Stomach (tissue), 9 donors: ENCODE data around the gene GPR17. TPM values are rescaled to one million over a fixed set of nuclear protein-coding genes. Genes with fewer than 3 reads are reported as not detected.

ENCODE experiments used
- DNase-seq, 2 donors: peaks; one replicate each; pipeline versions ENCODE4 v3.0.0 to v3.0.0-alpha.2; 2013 to 2019
- H3K27ac ChIP-seq, 5 donors: fragments of 200-600 bp in 4 of 5; sonication (generic) in 4 of 5; one replicate each; pipeline ENCODE4 v1.5.1; 2013 to 2019; ENCODE audit warnings: mild to moderate bottlenecking in 1 of 5, moderate library complexity in 1 of 5
- H3K27me3 ChIP-seq, 3 donors: fragments of 200-600 bp; sonication (generic); one replicate each; pipeline ENCODE4 v1.5.1; 2017 to 2019; ENCODE audit warnings: mixed run types in 1 of 3
- H3K36me3 ChIP-seq, 4 donors: fragments of 200-600 bp; sonication (generic); 1 replicate in 3 of 4; 2 replicates in 1 of 4; pipeline ENCODE4 v1.5.1; 2016 to 2019
- H3K4me1 ChIP-seq, 4 donors: fragments of 200-600 bp; sonication (generic); one replicate each; pipeline ENCODE4 v1.5.1; 2016 to 2019
- H3K4me3 ChIP-seq, 4 donors: fragments of 200-600 bp; sonication (generic) in 3 of 4; one replicate each; pipeline ENCODE4 v1.5.1; 2016 to 2019; ENCODE audit warnings: mild to moderate bottlenecking in 1 of 4
- H3K9me3 ChIP-seq, 4 donors: fragments of 200-600 bp; sonication (generic); one replicate each; pipeline ENCODE4 v1.5.1; 2016 to 2019
- CTCF ChIP-seq, 7 experiments: fragments of 450-650 bp in 4 of 7; fragments of 200-600 bp in 3 of 7; sonication (generic) in 3 of 7; IDR thresholded peaks; one replicate each; pipeline ENCODE4 v1.5.1; 2016 to 2019; ENCODE audit warnings: antibody characterized with exemption in 7 of 7, control low read depth in 2 of 7, mild to moderate bottlenecking in 1 of 7
- EP300 ChIP-seq: sonication (generic); formaldehyde crosslinking; IDR thresholded peaks from one replicate; pipeline ENCODE4 v1.6.1; 2017; ENCODE audit warnings: antibody characterized with exemption
- POLR2A ChIP-seq, 4 donors: fragments of 450-650 bp; IDR thresholded peaks; one replicate each; pipeline ENCODE4 v1.6.1; 2016; ENCODE audit warnings: antibody characterized with exemption in 4 of 4, control low read depth in 2 of 4, mild to moderate bottlenecking in 1 of 4, moderate library complexity in 1 of 4
- POLR2AphosphoS5 ChIP-seq, 3 donors: sonication (generic); formaldehyde crosslinking; IDR thresholded peaks; one replicate each; pipeline ENCODE4 v1.6.1; 2016; ENCODE audit warnings: antibody characterized with exemption in 3 of 3
- WGBS, 5 donors: extraction: QIAGEN DNeasy Blood & Tissue Kit in 3 of 5; methylation state at CpG; one replicate each; pipeline versions ENCODE4 v1.1.5 to v1.1.7; 2013 to 2018; 5-methylcytosine and 5-hydroxymethylcytosine counted together
- intact Hi-C: fragments of 100-400 bp; cut with DNase I; formaldehyde crosslinking; loops from one replicate; pipeline ENCODE4 v1.15.1; 2023; ENCODE audit warnings: low total_unique reads
- polyA plus RNA-seq, 3 donors: library from polyadenylated mRNA; stranded (reverse); fragments of 200-250 nt; gene quantifications; one replicate each; pipeline ENCODE4 v1.2.3, GENCODE V29; 2013
- total RNA-seq, 5 donors: library from RNA; depleted of rRNA; stranded (reverse); fragments of >200 nt; gene quantifications; one replicate each; pipeline versions ENCODE4 v1.1.0 to v1.2.3, GENCODE V29; 2014 to 2016
- donor health status: healthy with polysubstance abuse.
- donor health status: Bipolar disorder and iron deficiency.
- donor health status: healthy.

GPR17 gene
- total and polyA plus RNA-seq, 8 donors: 0.19 to 0.61 (median 0.25) TPM; not detected in 5

GRCh38 chr2:127605691-127606263 lies 40.2 kb upstream of the GPR17 start:
- Histone ChIP-seq H3K36me3 (no peaks in the 10 kb centered on the region), H3K4me1 (no peaks in the 10 kb centered on the region), H3K27ac (no peak overlapping the region), H3K4me3 (no peak overlapping the region), H3K27me3 (peaks cover 0 to 5% (median 0%) of the 10 kb centered on the region in 3 donors), H3K9me3 (peaks cover 0 to 12% (median 3%) of the 10 kb centered on the region in 4 donors)
- 82 to 88% (median 84%) methylated on average over 7 of the region's 7 CpGs for WGBS, 5 donors
- no peak for TF ChIP-seq CTCF (IDR thresholded peaks at IDR 0.05)
- TF ChIP-seq POLR2AphosphoS5 (IDR thresholded peaks at IDR 0.05): no peak
- no peak for TF ChIP-seq POLR2A (IDR thresholded peaks at IDR 0.05)
- no peak for TF ChIP-seq EP300
- peak in 1 of 2 donors; percentile 4 for DNase-seq
- intact Hi-C loops: no loop called here

- TF ChIP-seq POLR2AphosphoS5 (IDR thresholded peaks at IDR 0.05) (no peak), CTCF (IDR thresholded peaks at IDR 0.05) (no peak), POLR2A (IDR thresholded peaks at IDR 0.05) (no peak), EP300 (no peak)
- H3K4me3 ChIP-seq: no peak overlapping the region
- no peaks in the 10 kb centered on the region for H3K4me1 ChIP-seq
- H3K36me3 ChIP-seq: no peaks in the 10 kb centered on the region
- H3K9me3 ChIP-seq: peaks cover 0 to 22% (median 9%) of the 10 kb centered on the region in 4 donors
- WGBS, 5 donors: 86 to 93% (median 88%) methylated on average over 17 of the region's 17 CpGs
- H3K27me3 ChIP-seq: peaks cover 0 to 5% (median 0%) of the 10 kb centered on the region in 3 donors
- intact Hi-C loops: no loop called here
- peak in 1 of 2 donors; percentile 14 for DNase-seq
- H3K27ac ChIP-seq: no peak overlapping the region
Measured at GRCh38 chr2:127606625-127607398, 39.1 kb upstream of the GPR17 start.

- intact Hi-C loops: no loop called here
- TF ChIP-seq EP300 (no peak), POLR2A (IDR thresholded peaks at IDR 0.05) (no peak), CTCF (IDR thresholded peaks at IDR 0.05) (no peak), POLR2AphosphoS5 (IDR thresholded peaks at IDR 0.05) (no peak)
- no peak overlapping the region for H3K27ac ChIP-seq
- H3K9me3 ChIP-seq: peaks cover 0 to 25% (median 9%) of the 10 kb centered on the region in 4 donors
- H3K27me3 ChIP-seq: peaks cover 0 to 5% (median 0%) of the 10 kb centered on the region in 3 donors
- WGBS, 5 donors: 87 to 93% (median 89%) methylated on average over 9 of the region's 9 CpGs
- peak in 1 of 2 donors; percentile 7 for DNase-seq
- no peak overlapping the region for H3K4me3 ChIP-seq
- H3K4me1 ChIP-seq: no peaks in the 10 kb centered on the region
- no peaks in the 10 kb centered on the region for H3K36me3 ChIP-seq
Measured at GRCh38 chr2:127607399-127607908, 38.5 kb upstream of the GPR17 start.

- intact Hi-C loops: no loop called here
- H3K36me3 ChIP-seq: no peaks in the 10 kb centered on the region
Measured at GRCh38 chr2:127608061-127609030, 37.6 kb upstream of the GPR17 start.

More at GRCh38 chr2:127608061-127609030, 37.6 kb upstream of the GPR17 start:
- Histone ChIP-seq H3K27me3 (peaks cover 0 to 5% (median 0%) of the 10 kb centered on the region in 3 donors), H3K4me1 (no peaks in the 10 kb centered on the region), H3K27ac (no peak overlapping the region), H3K9me3 (peaks cover 0 to 29% (median 16%) of the 10 kb centered on the region in 4 donors), H3K4me3 (no peak overlapping the region)
- TF ChIP-seq CTCF (IDR thresholded peaks at IDR 0.05) (no peak), POLR2A (IDR thresholded peaks at IDR 0.05) (no peak), EP300 (no peak), POLR2AphosphoS5 (IDR thresholded peaks at IDR 0.05) (no peak)
- 76 to 85% (median 83%) methylated on average over 24 to 25 of the region's 25 CpGs for WGBS, 5 donors
- peak in 1 of 2 donors; percentile 18 for DNase-seq
